HG03135 (cell line): ENCODE measurements around the gene APOBEC3C.
"Not testable (repeated sequence)": the region's sequence is repeated elsewhere in the genome, so short reads cannot be mapped to it uniquely, and the experiment has no call there.

Experiments
- ATAC-seq: cut with Tn5 transposase; IDR thresholded peaks from one replicate; pipeline ENCODE4 v1.9.1; 2021; ENCODE audit warnings: mild to moderate bottlenecking, moderate library complexity; ENCODE audit not compliant: unreplicated experiment

APOBEC3C gene

DNA sequence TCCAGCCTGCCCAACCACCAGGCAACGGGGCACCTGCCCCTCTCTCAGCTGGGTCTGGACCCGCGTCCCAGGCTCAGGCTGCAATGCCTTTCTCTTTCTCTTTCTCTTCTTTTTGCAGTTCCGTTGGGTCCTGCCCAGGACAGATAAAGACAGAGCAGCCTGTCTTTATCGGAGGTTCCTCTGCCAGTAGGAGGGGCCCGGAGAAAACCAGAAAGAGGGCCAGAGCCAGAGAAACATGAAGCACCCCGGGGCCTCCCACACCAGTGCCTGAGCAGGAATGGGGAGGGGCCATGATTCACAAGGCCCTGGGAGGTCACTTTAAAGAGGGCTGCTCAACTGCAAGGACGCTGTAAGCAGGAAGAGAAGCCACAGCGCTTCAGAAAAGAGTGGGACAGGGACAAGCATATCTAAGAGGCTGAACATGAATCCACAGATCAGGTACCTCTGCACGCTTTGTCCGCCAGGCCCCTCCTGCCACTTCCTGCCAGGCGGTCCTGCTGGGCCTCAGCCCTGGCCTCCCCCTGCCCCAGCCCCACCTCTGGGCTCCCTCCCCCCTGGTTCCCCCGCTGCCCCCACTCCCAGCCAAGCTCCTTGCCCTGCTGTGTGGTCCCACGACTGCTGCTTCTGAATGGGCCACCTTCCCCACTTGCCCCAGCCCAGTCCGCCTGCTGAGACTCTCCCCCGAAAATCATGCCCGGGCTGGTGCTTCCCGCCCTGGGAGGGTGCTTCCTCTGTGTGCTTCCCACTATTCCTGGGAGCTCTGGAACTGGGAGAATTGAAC lies at the start of gene APOBEC3C:
Gene APOBEC3C (plus strand): TSS at position 316 of the 781 bp plus-strand sequence. CDS start 106 bp downstream, at position 422.
- ATAC-seq = peak; percentile 68

GRCh38 chr22:38964306-38964705 lies 49.8 kb upstream of the APOBEC3C start:
- no peak for ATAC-seq

DNA sequence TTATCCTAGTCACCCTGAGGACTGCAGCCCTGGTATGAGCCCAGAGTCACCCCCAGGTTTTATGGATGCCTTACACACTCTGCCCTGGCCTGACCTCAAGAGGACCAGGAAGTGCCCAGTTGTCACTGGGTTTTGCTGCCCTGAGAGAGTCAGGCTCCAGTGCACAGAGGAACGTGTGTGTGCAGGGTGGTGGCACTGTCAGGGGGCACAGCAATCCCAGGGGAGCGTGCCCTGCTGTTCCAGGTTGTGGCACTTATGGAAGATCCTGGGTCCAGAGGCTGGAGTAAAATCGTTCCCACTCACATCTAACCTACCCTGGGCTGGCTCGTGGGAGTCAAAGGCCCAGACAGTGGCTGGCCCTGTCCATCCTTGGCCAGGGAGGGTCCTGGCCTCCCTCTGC lies 49.1 kb upstream of the APOBEC3C start:
- no peak for ATAC-seq

GRCh38 chr22:38965614-38966379 lies 48.3 kb upstream of the APOBEC3C start:
- no peak for ATAC-seq

- no peak for ATAC-seq
Observed at GRCh38 chr22:38966380-38966702, 47.7 kb upstream of the APOBEC3C start.

- no peak for ATAC-seq
Observed at GRCh38 chr22:38966942-38967341, 47.1 kb upstream of the APOBEC3C start.

- ATAC-seq = no peak
Observed at GRCh38 chr22:38967451-38968450, 46.3 kb upstream of the APOBEC3C start.

- ATAC-seq = no peak
Observed at GRCh38 chr22:38968801-38969200, 45.3 kb upstream of the APOBEC3C start.

DNA sequence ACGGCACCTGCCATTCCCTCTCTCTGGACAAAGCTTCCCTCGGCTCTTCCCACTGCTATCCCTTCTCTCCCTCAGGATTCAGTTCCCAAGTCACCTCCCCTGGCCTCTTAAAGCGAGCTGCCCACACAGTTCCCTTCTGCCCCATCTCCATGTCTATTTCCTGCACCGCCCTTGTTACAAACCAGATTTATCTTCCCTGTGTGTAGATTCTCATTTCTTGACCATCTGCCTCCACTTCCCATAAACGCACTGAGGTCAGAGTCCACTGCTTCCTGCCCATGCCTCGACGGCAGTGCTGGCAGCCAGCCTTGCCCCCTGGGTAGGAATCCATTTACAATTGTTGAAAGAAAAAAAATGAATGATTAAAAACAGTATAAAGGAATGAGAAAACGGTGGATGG lies 43.5 kb upstream of the APOBEC3C start:
- ATAC-seq = no peak

DNA sequence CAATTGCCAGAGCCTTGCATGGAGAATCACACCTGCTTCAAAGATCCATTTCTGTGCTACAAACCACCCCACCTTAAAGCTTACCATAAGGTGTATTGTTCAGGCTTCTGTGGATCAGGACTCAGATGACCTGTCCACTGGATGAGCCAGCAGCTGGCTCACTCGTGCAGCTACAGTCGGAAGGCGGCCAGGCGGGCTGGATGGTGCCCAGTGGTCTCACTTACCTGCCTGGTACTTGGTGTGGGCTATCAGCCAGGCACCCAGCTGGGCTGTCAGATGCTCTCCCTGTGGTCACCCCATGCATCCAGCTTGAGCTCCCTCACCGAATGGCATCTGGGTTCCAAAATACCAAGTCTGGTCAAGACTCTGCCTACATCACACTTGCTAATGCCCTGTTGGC lies 42.9 kb upstream of the APOBEC3C start:
- no peak for ATAC-seq

- no peak for ATAC-seq
Observed at GRCh38 chr22:38971791-38972190, 42.3 kb upstream of the APOBEC3C start.

DNA sequence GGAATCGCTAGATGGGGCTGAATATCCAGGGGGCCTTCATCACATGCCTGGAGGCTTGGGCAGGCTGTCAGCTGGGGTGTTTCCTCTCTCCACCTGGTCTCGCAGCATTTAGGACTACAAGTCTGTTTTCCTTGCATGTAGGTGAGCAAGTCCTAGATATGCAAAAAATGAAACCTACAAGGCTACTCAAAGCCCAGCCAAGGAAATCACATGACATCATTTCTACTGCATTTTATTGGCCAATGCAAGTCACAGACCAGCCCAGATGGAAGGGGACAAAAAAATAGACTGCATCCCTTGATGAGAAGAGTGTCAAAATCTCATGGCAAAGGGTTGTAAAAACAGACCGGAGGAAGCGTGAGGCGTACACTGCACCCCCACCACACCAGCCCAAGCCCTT lies 41.5 kb upstream of the APOBEC3C start:
- ATAC-seq = no peak

DNA sequence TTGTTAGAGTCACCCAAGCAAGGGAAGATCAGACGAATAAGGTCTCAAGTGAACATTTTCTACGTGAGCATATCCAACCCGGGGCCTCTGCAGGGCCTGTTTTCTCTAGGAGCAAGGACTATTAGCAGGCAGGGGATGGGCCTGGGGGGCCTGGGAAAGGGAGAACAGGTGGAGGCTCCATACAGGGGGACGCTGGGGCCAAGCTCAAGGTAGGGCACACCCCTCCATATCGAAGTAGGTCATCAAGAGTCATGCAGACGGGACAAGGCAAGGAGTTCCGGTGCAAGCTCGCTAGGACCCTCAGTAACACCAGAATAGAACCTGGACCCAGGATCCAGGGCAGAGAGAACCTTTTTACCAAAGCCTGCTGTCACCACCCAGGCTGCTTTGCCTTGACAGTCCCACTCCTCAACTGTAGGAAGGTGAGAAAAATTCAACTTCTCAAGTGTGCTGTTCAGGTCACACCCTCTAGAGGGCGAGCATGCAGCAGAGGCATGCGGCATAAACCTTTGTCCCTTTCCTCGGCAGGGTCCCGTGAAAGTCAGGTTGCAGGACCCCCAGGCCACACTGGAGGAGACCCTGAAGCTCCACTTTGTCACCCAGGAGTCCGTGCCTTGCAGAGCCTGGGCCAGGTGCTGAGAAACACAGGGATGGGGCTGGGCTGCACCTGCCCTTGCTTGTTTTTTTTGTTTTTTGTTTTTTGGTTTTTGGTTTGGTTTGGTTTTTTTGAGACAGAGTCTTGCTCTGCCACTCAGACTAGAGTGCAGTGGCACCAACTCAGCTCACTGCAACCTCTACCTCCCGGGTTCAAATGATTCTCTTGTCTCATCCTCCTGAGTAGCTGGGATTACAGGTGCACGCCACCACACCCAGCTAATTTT lies 40.5 kb upstream of the APOBEC3C start:
- no peak for ATAC-seq

DNA sequence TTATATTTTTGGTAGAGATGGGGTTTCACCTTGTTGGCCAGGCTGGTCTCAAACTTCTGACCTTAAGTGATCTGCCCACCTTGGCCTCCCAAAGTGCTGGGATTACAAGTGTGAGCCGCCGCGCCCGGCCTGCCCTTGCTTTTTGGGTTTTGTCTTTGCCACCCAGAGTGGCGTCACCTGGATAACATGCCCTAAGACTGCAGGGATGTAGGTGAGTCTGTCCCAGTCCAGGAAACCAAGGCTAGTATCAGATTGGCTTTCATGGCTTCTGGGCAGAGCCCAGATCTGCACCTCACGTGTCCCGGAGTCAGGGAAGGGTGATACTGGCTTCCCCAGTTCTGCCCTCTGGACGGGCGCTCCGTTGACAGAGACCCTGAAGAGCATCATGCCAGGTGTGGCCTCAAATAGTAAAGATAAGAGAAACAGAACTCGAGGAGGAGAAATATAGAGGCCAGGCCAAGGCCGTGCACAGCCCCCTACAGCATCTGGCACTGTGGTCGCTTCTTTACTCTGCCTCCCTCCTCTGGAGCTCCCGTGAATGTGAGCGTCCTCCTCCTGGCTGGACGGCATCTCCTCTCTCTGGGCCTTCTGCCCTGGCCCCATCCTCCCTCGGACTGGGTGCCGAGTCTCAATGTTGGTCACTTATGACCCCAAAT lies 39.8 kb upstream of the APOBEC3C start:
- no peak for ATAC-seq

GRCh38 chr22:38974826-38975175 lies 39.3 kb upstream of the APOBEC3C start:
- ATAC-seq = no peak

- ATAC-seq = not testable (repeated sequence)
Observed at GRCh38 chr22:38977289-38977688, 36.8 kb upstream of the APOBEC3C start.

- ATAC-seq = not testable (repeated sequence)
Observed at GRCh38 chr22:38980587-38980986, 33.5 kb upstream of the APOBEC3C start.

GRCh38 chr22:38981005-38981991 lies 32.8 kb upstream of the APOBEC3C start:
- ATAC-seq = no peak
